ENCODE results near the gene BRPF1.

BRPF1 gene

DNA sequence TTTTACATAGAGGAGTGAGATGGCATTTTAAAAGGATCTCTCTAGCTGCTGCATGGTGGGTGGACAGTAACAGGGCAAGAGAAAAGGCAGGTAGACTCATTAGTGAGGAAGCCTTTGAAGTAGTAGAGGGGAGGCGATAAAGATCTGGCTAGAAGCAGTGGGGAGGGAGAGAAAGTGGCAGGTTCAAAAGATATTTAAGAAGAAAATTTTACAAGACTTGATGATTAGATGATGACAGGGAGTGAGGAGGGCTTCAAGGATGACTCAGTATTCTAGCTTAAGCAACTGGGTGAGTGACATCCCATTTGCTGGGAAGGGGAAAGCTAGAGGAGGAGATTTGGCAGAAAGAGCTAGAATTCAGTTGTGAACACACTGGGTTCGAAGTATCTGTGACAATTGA is 3.8 kb upstream of the BRPF1 start:
- Mint-ChIP-seq H3K4me3 (peak overlapping the region; percentile 8 to 46 (median 38)), H3K27ac (no peak overlapping the region), H3K36me3 (ENCODE audit: low read depth) (no peaks in the 10 kb centered on the region), H3K4me1 (peaks cover 12% of the 10 kb centered on the region), H3K9me3 (no peaks in the 10 kb centered on the region), H3K27me3 (ENCODE audit: low read depth) (no peaks in the 10 kb centered on the region)
- TF ChIP-seq, protein P1, sequence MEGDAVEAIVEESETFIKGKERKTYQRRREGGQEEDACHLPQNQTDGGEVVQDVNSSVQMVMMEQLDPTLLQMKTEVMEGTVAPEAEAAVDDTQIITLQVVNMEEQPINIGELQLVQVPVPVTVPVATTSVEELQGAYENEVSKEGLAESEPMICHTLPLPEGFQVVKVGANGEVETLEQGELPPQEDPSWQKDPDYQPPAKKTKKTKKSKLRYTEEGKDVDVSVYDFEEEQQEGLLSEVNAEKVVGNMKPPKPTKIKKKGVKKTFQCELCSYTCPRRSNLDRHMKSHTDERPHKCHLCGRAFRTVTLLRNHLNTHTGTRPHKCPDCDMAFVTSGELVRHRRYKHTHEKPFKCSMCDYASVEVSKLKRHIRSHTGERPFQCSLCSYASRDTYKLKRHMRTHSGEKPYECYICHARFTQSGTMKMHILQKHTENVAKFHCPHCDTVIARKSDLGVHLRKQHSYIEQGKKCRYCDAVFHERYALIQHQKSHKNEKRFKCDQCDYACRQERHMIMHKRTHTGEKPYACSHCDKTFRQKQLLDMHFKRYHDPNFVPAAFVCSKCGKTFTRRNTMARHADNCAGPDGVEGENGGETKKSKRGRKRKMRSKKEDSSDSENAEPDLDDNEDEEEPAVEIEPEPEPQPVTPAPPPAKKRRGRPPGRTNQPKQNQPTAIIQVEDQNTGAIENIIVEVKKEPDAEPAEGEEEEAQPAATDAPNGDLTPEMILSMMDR (IDR thresholded peaks at IDR 0.05; ENCODE audit: unreplicated experiment in 3 of 3), result no peak

DNA sequence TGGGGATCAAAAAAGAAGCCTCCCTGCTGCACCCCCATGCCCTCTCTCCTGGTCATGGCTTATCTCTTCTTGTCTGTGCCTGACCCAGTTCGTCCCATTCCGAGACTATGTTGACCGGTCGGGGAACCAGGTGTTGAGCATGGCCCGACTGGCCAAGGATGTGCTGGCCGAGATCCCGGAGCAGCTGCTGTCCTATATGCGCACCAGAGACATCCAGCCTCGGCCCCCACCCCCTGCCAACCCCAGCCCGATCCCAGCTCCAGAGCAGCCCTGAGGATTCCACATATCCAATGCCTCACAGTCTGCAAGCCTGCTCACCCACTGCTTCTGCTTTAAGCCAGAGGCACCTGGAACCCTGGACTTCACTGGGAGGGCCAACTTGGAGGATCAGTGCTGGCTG is 2.1 kb upstream of the BRPF1 start:
- TF ChIP-seq, protein P1 (IDR thresholded peaks at IDR 0.05; ENCODE audit: unreplicated experiment in 3 of 3), result no peak
- Mint-ChIP-seq H3K27me3 (ENCODE audit: low read depth) (no peaks in the 10 kb centered on the region), H3K4me3 (peak overlapping the region; percentile 58 to 79 (median 70)), H3K36me3 (ENCODE audit: low read depth) (peaks cover 12% of the 10 kb centered on the region), H3K9me3 (no peaks in the 10 kb centered on the region), H3K27ac (peak overlapping the region in 2 of 3 experiments; percentile 5 to 23), H3K4me1 (peaks cover 24% of the 10 kb centered on the region)

DNA sequence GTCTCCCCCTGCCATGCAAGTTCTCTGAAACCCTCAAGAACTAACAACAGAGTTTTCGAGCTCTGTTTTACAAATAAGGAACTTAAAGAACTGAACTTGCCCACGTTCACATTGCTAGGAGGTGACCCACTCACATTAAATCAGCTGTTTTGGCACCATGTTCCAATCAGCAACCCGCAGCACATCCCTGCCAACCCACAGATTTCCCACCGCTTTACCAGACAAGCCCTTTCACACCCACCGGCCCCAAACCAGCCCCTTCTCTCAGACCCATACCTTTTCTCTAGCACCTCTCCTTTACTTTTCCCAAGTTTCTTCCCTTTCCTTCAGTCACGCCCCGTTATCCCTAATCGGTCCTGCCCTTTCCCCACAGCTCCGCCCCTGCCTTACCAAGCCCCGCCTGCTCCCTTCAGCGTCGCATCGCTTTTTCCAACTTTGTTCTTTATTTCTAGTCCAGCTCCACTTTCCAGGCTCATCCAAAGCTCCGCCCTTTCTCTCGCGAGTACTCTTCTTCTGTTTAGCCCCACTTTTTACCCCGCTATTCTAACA is 804 bp upstream of the BRPF1 start:
- peaks cover 24% of the 10 kb centered on the region for H3K4me1 Mint-ChIP-seq
- H3K4me3 Mint-ChIP-seq, result peak overlapping the region; percentile 92 to 94 (median 93)
- H3K36me3 Mint-ChIP-seq (ENCODE audit: low read depth), result peaks cover 21% of the 10 kb centered on the region
- H3K27ac Mint-ChIP-seq, result peak overlapping the region; percentile 90 to 97 (median 94)
- no peaks in the 10 kb centered on the region for H3K27me3 Mint-ChIP-seq (ENCODE audit: low read depth)
- TF ChIP-seq, protein P1 (IDR thresholded peaks at IDR 0.05; ENCODE audit: unreplicated experiment in 3 of 3), result no peak
- no peaks in the 10 kb centered on the region for H3K9me3 Mint-ChIP-seq

DNA sequence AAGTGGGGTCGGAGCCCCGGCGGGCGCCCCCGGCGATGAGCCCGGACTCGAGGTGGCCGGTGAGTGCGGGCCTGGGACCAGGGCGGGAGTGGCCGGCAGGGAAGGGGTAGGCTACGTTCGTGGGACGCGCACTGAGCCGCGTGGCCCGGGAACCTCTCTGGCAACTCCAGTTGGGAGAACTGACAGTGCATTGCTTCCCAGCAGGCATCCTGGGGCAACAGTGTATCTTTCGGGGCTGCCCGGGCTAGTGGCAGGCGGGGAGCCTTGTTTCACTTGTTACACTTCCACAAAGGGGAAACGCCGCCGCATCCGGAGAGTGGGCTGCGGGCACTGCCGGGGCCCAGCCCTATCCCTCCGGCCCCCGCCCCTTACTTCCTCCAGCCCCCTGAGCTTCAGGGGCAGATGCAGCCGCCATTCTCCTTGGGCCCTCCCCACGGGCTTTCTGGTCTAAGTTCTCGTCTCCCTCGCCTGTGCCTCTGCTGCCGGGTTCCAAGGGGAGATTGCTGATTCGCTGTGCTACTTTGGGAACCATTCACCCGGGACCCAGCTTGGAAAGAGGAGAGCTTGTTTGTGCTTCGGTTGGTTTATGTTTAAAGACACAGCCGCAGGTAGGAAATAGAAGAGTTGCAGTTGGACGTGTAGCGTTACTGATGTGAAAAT is 675 bp downstream of the BRPF1 start:
- Mint-ChIP-seq H3K36me3 (ENCODE audit: low read depth) (peaks cover 31% of the 10 kb centered on the region), H3K4me3 (peak overlapping the region; percentile 91 to 94 (median 94)), H3K4me1 (peaks cover 24% of the 10 kb centered on the region), H3K27ac (peak overlapping the region; percentile 85 to 89 (median 88)), H3K27me3 (ENCODE audit: low read depth) (no peaks in the 10 kb centered on the region), H3K9me3 (no peaks in the 10 kb centered on the region)
- TF ChIP-seq, protein P1 (IDR thresholded peaks at IDR 0.05; ENCODE audit: unreplicated experiment in 3 of 3), result no peak

DNA sequence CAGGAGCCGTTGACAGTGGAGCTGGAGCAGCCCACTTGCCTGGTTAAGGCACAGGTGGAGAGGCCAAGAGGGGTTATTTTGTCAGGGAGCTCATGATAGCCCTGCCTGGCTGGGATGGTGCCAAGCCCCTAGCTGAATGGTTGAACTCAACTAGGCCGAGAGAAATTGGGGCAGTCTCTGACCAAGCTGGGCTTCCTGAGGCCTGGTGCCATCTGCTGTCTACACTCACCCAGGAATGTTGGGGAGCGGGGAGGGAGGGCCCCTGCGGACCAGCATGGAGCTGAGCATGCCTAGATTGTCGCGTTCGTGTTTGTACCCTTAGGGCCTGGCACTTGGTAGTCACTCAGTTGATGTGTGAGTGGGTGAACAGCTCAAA is 1.2 kb downstream of the BRPF1 start:
- TF ChIP-seq, protein P1 (IDR thresholded peaks at IDR 0.05; ENCODE audit: unreplicated experiment in 3 of 3), result no peak
- peaks cover 31% of the 10 kb centered on the region for H3K36me3 Mint-ChIP-seq (ENCODE audit: low read depth)
- H3K9me3 Mint-ChIP-seq, result no peaks in the 10 kb centered on the region
- peak overlapping the region; percentile 91 to 94 (median 94) for H3K4me3 Mint-ChIP-seq
- peaks cover 24% of the 10 kb centered on the region for H3K4me1 Mint-ChIP-seq
- H3K27me3 Mint-ChIP-seq (ENCODE audit: low read depth), result no peaks in the 10 kb centered on the region
- H3K27ac Mint-ChIP-seq, result peak overlapping the region; percentile 85 to 89 (median 88)

DNA sequence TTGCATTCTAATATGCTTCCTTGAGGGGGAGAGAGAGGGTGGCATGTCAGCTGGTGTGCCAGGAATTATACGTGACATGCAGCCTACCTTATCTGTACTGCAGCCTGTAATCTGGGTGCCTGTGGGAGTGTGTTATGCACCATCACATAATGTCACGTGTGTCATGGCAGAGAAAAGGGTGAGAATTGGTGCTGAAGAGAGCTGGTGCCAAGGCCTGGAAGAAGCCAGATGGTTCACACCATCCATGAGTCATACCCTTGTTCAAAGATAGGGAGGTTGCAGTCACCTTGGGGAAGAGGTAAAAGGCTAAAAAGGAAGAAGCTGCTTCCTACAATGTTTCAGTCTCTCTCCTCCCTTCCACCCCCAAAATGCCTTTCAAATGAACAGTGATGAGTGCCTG is 5.3 kb downstream of the BRPF1 start:
- no peaks in the 10 kb centered on the region for H3K27me3 Mint-ChIP-seq (ENCODE audit: low read depth)
- H3K36me3 Mint-ChIP-seq (ENCODE audit: low read depth), result peaks cover 65% of the 10 kb centered on the region
- no peak overlapping the region for H3K27ac Mint-ChIP-seq
- H3K4me3 Mint-ChIP-seq, result no peak overlapping the region
- H3K4me1 Mint-ChIP-seq, result peaks cover 17% of the 10 kb centered on the region
- TF ChIP-seq, protein P1 (IDR thresholded peaks at IDR 0.05; ENCODE audit: unreplicated experiment in 3 of 3), result no peak
- H3K9me3 Mint-ChIP-seq, result no peaks in the 10 kb centered on the region

Measured in nephron (organoid).